H1 (cell line): Measurements from ENCODE around the gene FAM83B. TPM values are rescaled to one million over a fixed set of nuclear protein-coding genes. Genes with fewer than 3 reads are reported as not detected.

ENCODE experiments used
- CTCF ChIA-PET: fragments of 300-600 bp; sonication (Branson Sonifier 250); formaldehyde crosslinking; loops from one replicate; lab custom pipeline; 2021; ENCODE audit not compliant: partially characterized antibody; lab: Charles Lee
- POLR2A ChIA-PET: fragments of 300-600 bp; sonication (Branson Sonifier 250); formaldehyde crosslinking; loops from one replicate; lab custom pipeline; 2021; ENCODE audit warnings: inconsistent platforms; ENCODE audit not compliant: partially characterized antibody; lab: Charles Lee
- DNase-seq, 2 experiments: peaks; one replicate each; pipeline versions ENCODE4 v3.0.0 to v3.0.0-alpha.2; 2010 to 2022; ENCODE audit warnings: low spot score in 2 of 2, low read depth in 1 of 2, mixed read lengths in 1 of 2
- FAIRE-seq: peaks from 2 replicates; lab custom pipeline; 2011; peaks lifted over from hg19 to GRCh38; lab: Jason Lieb, UNC
- H2AFZ ChIP-seq: 2 replicates; pipeline ENCODE4 v1.8.1; 2012; ENCODE audit warnings: low read length, inconsistent platforms
- H2AK5ac ChIP-seq: 2 replicates; pipeline ENCODE4 v1.6.1; 2013; ENCODE audit warnings: low read depth, low read length
- H2BK120ac ChIP-seq: replicated peaks from 2 replicates; pipeline ENCODE3; 2013; ENCODE audit warnings: low read depth, low read length, inconsistent platforms
- H2BK12ac ChIP-seq: 2 replicates; pipeline ENCODE4 v1.6.1; 2013; ENCODE audit warnings: low read depth, low read length
- H2BK15ac ChIP-seq: 2 replicates; pipeline ENCODE4 v1.6.1; 2013; ENCODE audit warnings: low read length
- H2BK20ac ChIP-seq: 2 replicates; pipeline ENCODE4 v1.6.1; 2013; ENCODE audit warnings: low read length
- H2BK5ac ChIP-seq: 2 replicates; pipeline ENCODE4 v1.6.1; 2013; ENCODE audit warnings: low read depth, low read length
- H3K14ac ChIP-seq: 2 replicates; pipeline ENCODE4 v1.6.1; 2013; ENCODE audit warnings: inconsistent platforms; ENCODE audit not compliant: insufficient read length
- H3K18ac ChIP-seq: 2 replicates; pipeline ENCODE4 v1.6.1; 2013; ENCODE audit warnings: low read length; ENCODE audit errors: extremely low read depth
- H3K23ac ChIP-seq: 2 replicates; pipeline ENCODE4 v1.6.1; 2013; ENCODE audit warnings: inconsistent platforms; ENCODE audit not compliant: insufficient read length
- H3K23me2 ChIP-seq: 2 replicates; pipeline ENCODE4 v1.6.1; 2013; ENCODE audit warnings: low read depth, low read length
- H3K27ac ChIP-seq: 2 replicates; pipeline ENCODE4 v1.6.1; 2011; ENCODE audit warnings: low read depth, low read length, inconsistent platforms
- H3K27me3 ChIP-seq, 4 experiments: replicated peaks in 1 of 4; 1 replicate in 1 of 4; 2 replicates in 3 of 4; pipeline versions ENCODE4 v1.6.1 to v1.8.1; 2011 to 2013; ENCODE audit warnings: low read length in 3 of 4, mild to moderate bottlenecking in 3 of 4, inconsistent platforms in 2 of 4, mixed read lengths in 2 of 4, moderate library complexity in 1 of 4; ENCODE audit not compliant: control insufficient read depth in 3 of 4, insufficient read depth in 3 of 4; ENCODE audit errors: extremely low read depth in 1 of 4
- H3K36me3 ChIP-seq, 4 experiments: 2 replicates each; pipeline versions ENCODE4 v1.6.1 to v1.8.1; 2011 to 2013; ENCODE audit warnings: mild to moderate bottlenecking in 4 of 4, low read length in 3 of 4, moderate library complexity in 2 of 4, control low read depth in 1 of 4, inconsistent platforms in 1 of 4; ENCODE audit not compliant: insufficient read depth in 4 of 4, control insufficient read depth in 2 of 4
- H3K4ac ChIP-seq: replicated peaks from 2 replicates; pipeline ENCODE3; 2013; ENCODE audit warnings: low read length, low read depth, mixed read lengths, inconsistent platforms; ENCODE audit not compliant: insufficient read length
- H3K4me1 ChIP-seq, 4 experiments: replicated peaks in 1 of 4; 1 replicate in 1 of 4; 2 replicates in 3 of 4; pipeline versions ENCODE4 v1.6.1 to v1.8.1; 2011 to 2013; ENCODE audit warnings: low read length in 3 of 4, inconsistent platforms in 2 of 4, mixed read lengths in 1 of 4; ENCODE audit not compliant: insufficient read depth in 4 of 4, control insufficient read depth in 3 of 4
- H3K4me2 ChIP-seq, 2 experiments: 2 replicates each; pipeline versions ENCODE4 v1.6.1 to v1.8.1; 2011 to 2013; ENCODE audit warnings: low read depth in 2 of 2, low read length in 2 of 2, control low read depth in 1 of 2, inconsistent platforms in 1 of 2, mild to moderate bottlenecking in 1 of 2; ENCODE audit not compliant: insufficient read depth in 1 of 2
- H3K4me3 ChIP-seq, 4 experiments: fragments of 200-600, 300-600 bp in 1 of 4; sonication (generic), shearing (Covaris generic), sonication (Bioruptor Twin) in 1 of 4; 2 replicates each; pipeline versions ENCODE4 v1.5.1 to v1.8.1; 2011 to 2016; ENCODE audit warnings: low read length in 4 of 4, low read depth in 3 of 4, control low read depth in 2 of 4, inconsistent platforms in 2 of 4, mild to moderate bottlenecking in 2 of 4, mixed read lengths in 1 of 4, moderate library complexity in 1 of 4; ENCODE audit not compliant: insufficient read depth in 2 of 4; ENCODE audit errors: extremely low read depth in 1 of 4
- H3K56ac ChIP-seq: replicated peaks from 2 replicates; pipeline ENCODE3; 2013; ENCODE audit warnings: low read depth, mild to moderate bottlenecking, mixed read lengths, low read length, inconsistent platforms; ENCODE audit not compliant: insufficient read length
- H3K79me1 ChIP-seq: 2 replicates; pipeline ENCODE4 v1.6.1; 2013; ENCODE audit warnings: low read depth, low read length, control low read depth
- H3K79me2 ChIP-seq, 2 experiments: 2 replicates each; pipeline versions ENCODE4 v1.6.1 to v1.8.1; 2012 to 2013; ENCODE audit warnings: low read length in 2 of 2, mild to moderate bottlenecking in 2 of 2, inconsistent platforms in 1 of 2; ENCODE audit not compliant: insufficient read depth in 2 of 2, control insufficient read depth in 1 of 2
- H3K9ac ChIP-seq, 4 experiments: replicated peaks in 1 of 4; 1 replicate in 1 of 4; 2 replicates in 3 of 4; pipeline versions ENCODE4 v1.6.1 to v1.8.1; 2011 to 2013; ENCODE audit warnings: low read depth in 3 of 4, low read length in 3 of 4, control low read depth in 2 of 4, mild to moderate bottlenecking in 2 of 4, moderate library complexity in 2 of 4, inconsistent platforms in 1 of 4; ENCODE audit errors: extremely low read depth in 1 of 4
- H3K9me3 ChIP-seq, 2 experiments: 2 replicates each; pipeline versions ENCODE4 v1.6.1 to v1.8.1; 2012 to 2013; ENCODE audit warnings: mild to moderate bottlenecking in 2 of 2, moderate library complexity in 2 of 2, control low read depth in 1 of 2, inconsistent platforms in 1 of 2, low read depth in 1 of 2, low read length in 1 of 2, mixed read lengths in 1 of 2; ENCODE audit not compliant: insufficient read depth in 2 of 2
- H4K20me1 ChIP-seq, 2 experiments: replicated peaks in 1 of 2; 2 replicates each; pipeline versions ENCODE3 to v1.8.1; 2011 to 2013; ENCODE audit warnings: inconsistent platforms in 2 of 2, low read length in 2 of 2, mild to moderate bottlenecking in 1 of 2; ENCODE audit not compliant: insufficient read depth in 2 of 2, control insufficient read depth in 1 of 2
- H4K5ac ChIP-seq: 2 replicates; pipeline ENCODE4 v1.6.1; 2013; ENCODE audit warnings: low read length, low read depth, mixed read lengths, inconsistent platforms; ENCODE audit not compliant: insufficient read length
- H4K8ac ChIP-seq: 2 replicates; pipeline ENCODE4 v1.8.0; 2013; ENCODE audit warnings: mild to moderate bottlenecking, moderate library complexity, low read length, inconsistent platforms; ENCODE audit not compliant: insufficient read depth; ENCODE audit errors: extremely low read depth
- H4K91ac ChIP-seq: replicated peaks from 2 replicates; pipeline ENCODE3; 2013; ENCODE audit warnings: low read length, mixed read lengths, inconsistent platforms; ENCODE audit not compliant: insufficient read length
- ATF2 ChIP-seq: IDR thresholded peaks from 2 replicates; pipeline ENCODE4 v1.6.1; 2012; ENCODE audit warnings: low read length, inconsistent platforms
- BRCA1 ChIP-seq: IDR thresholded peaks from 2 replicates; pipeline ENCODE4 v1.6.1; 2012; ENCODE audit warnings: low read depth, low read length, improper control_type of control experiment
- CHD2 ChIP-seq: IDR thresholded peaks from 2 replicates; pipeline ENCODE4 v1.6.1; 2012; ENCODE audit warnings: low read length, improper control_type of control experiment
- EGR1 ChIP-seq: IDR thresholded peaks from 2 replicates; pipeline ENCODE4 v1.6.1; 2011; ENCODE audit warnings: low read depth, low read length, borderline replicate concordance
- PHF8 ChIP-seq: fragments of 200-600 bp; sonication (generic); conservative IDR thresholded peaks from 2 replicates; pipeline ENCODE4 v1.7.1; 2012; ENCODE audit warnings: low read depth, mild to moderate bottlenecking, inconsistent platforms, low read length, moderate library complexity
- SIN3A ChIP-seq, 2 experiments: IDR thresholded peaks in 1 of 2; conservative IDR thresholded peaks in 1 of 2; 2 replicates each; pipeline ENCODE4 v1.6.1; 2011 to 2012; ENCODE audit warnings: low read length in 2 of 2, improper control_type of control experiment in 1 of 2, low read depth in 1 of 2, mild to moderate bottlenecking in 1 of 2
- TBP ChIP-seq: IDR thresholded peaks from 2 replicates; pipeline ENCODE4 v1.6.1; 2011; ENCODE audit warnings: low read depth, low read length, improper control_type of control experiment
- TCF12 ChIP-seq: IDR thresholded peaks from 2 replicates; pipeline ENCODE4 v1.6.1; 2011; ENCODE audit warnings: low read depth, mild to moderate bottlenecking, low read length
- WGBS, 2 experiments: shearing (Covaris generic) in 1 of 2; methylation state at CpG; one replicate each; pipeline versions ENCODE4 v1.1.6 to v1.1.7; 2013 to 2015; ENCODE audit warnings: low lambda C conversion rate in 2 of 2, mixed read lengths in 2 of 2, inconsistent platforms in 1 of 2, low coverage in 1 of 2, missing lambda C conversion rate in 1 of 2; ENCODE audit not compliant: insufficient replicate concordance in 2 of 2, insufficient coverage in 1 of 2, insufficient read length in 1 of 2; ENCODE audit errors: extremely low coverage in 1 of 2, missing lambda C conversion rate in 1 of 2; 5-methylcytosine and 5-hydroxymethylcytosine counted together
- polyA plus RNA-seq, 7 experiments: library from polyadenylated mRNA; depleted of rRNA in 3 of 7; stranded (reverse) in 5 of 7; unstranded in 2 of 7; fragments of >200 nt in 5 of 7; fragments of 200-250 nt in 2 of 7; gene quantifications; 1 replicate in 5 of 7; 2 replicates in 1 of 7; 4 replicates in 1 of 7; pipeline versions ENCODE4 v1.2.1 to v1.2.3, GENCODE V29; 2011 to 2013; ENCODE audit warnings: missing spikeins in 2 of 7, mixed read lengths in 2 of 7
- total RNA-seq: library from RNA; stranded (reverse); fragmentation: NEBNext Ultra II Directional; extraction: Animal tissue kit (Norgen Biotek cat#: 25700); gene quantifications from 2 replicates; pipeline ENCODE4 v1.2.1, GENCODE V29; 2021

The FAM83B gene
- total and polyA plus RNA-seq, 2 of the 8 experiments (the other 6 are each of a cell fraction or from before 2014, with no cell fraction given), result 0.71 to 5.7 TPM

DNA sequence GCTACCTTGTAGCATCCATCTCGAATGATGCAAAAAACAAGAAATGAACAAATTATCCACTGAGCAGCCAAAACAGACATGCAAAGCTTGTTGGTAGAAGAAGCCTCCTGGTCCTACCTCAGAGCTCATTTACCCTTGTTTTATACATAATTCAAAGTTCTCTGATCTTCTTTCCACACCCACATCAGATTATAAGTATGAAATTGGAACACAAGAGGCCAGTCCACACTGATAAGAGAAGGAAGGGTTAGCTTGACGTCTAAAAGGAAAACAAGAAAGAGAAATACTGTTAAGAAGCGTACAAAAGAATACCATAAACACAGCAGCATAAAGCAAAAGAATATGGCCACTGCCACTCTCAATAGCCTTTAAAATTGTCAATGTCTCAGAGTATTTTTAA is 49.7 kb downstream of the FAM83B start:
- Histone ChIP-seq H3K18ac (no peak overlapping the region), H3K27ac (no peak overlapping the region), H3K4me2 (no peak overlapping the region), H3K23ac (no peak overlapping the region), H3K36me3 (no peaks in the 10 kb centered on the region), H3K4me3 (no peak overlapping the region), H4K8ac (no peak overlapping the region), H3K14ac (no peak overlapping the region), H2AK5ac (no peak overlapping the region), H2BK120ac (no peak overlapping the region), H3K56ac (no peak overlapping the region), H3K23me2 (no peaks in the 10 kb centered on the region), H3K4me1 (peaks cover 0 to 5% (median 0%) of the 10 kb centered on the region in 4 experiments; a peak in 2 of 7 replicates), H2AFZ (no peak overlapping the region), H3K79me1 (no peaks in the 10 kb centered on the region), H2BK12ac (no peak overlapping the region), H2BK20ac (no peak overlapping the region), H2BK5ac (no peak overlapping the region), H3K9me3 (no peaks in the 10 kb centered on the region), H4K20me1 (no peaks in the 10 kb centered on the region), H3K79me2 (no peaks in the 10 kb centered on the region), H4K5ac (no peak overlapping the region), H4K91ac (no peak overlapping the region), H3K27me3 (no peaks in the 10 kb centered on the region), H3K4ac (no peak overlapping the region), H2BK15ac (no peak overlapping the region), H3K9ac (no peak overlapping the region)
- ChIA-PET CTCF (no interaction called here), POLR2A (no interaction called here)
- TF ChIP-seq CHD2 (no peak), TBP (no peak), BRCA1 (no peak), ATF2 (no peak), TCF12 (no peak), EGR1 (no peak), PHF8 (no peak), SIN3A (conservative IDR thresholded peaks at IDR 0.05 in 1 of 2, IDR thresholded peaks at IDR 0.05 in 1 of 2; ENCODE audit: low read depth in 1 of 2, low read length in 2 of 2) (no peak)
- 73% methylated on average over 3 of the region's 3 CpGs; no CpG with 5 or more reads in 1 of the 2 experiments for WGBS, 2 experiments
- no peak for FAIRE-seq
- DNase-seq, result no peak
